Measurements from ENCODE around the gene OR4Q3. TPM values are rescaled to one million over a fixed set of nuclear protein-coding genes. Genes with fewer than 3 reads are reported as not detected.

The OR4Q3 gene
- total RNA-seq, 2 donors from 2014 or later, result not detected

Other genes with a start within 250 kb of the OR4Q3 start
- not detected for gene OR11H2, start 29.7 kb upstream of the OR4Q3 start, total RNA-seq
- not detected for gene OR4M1, start 29.9 kb downstream of the OR4Q3 start, total RNA-seq
- not detected for gene OR4N2, start 60.2 kb downstream of the OR4Q3 start, total RNA-seq
- gene OR4K2, start 131.6 kb downstream of the OR4Q3 start, total RNA-seq, result not detected
- gene OR4K5, start 177.0 kb downstream of the OR4Q3 start, total RNA-seq, result not detected
- gene OR4K1, start 187.3 kb downstream of the OR4Q3 start, total RNA-seq, result not detected
- gene OR4K15, start 232.0 kb downstream of the OR4Q3 start, total RNA-seq, result not detected